Small intestine (tissue), 7 donors: ENCODE measurements around the gene TNRC6B. TPM values are rescaled to one million over a fixed set of nuclear protein-coding genes. Genes with fewer than 3 reads are reported as not detected.
A peak's percentile ranks its signal among the peaks of the same experiment; 100 is the strongest.

Experiments
- DNase-seq, 2 donors: peaks; one replicate each; pipeline versions ENCODE4 v3.0.0 to v3.0.0-alpha.2; 2013
- FAIRE-seq: peaks from 2 replicates; lab custom pipeline; 2012; peaks lifted over from hg19 to GRCh38; lab: Jason Lieb, UNC
- H3K27ac ChIP-seq, 3 donors: one replicate each; pipeline ENCODE4 v1.5.1; 2013; ENCODE audit warnings: low read length in 2 of 3, mild to moderate bottlenecking in 2 of 3, control low read depth in 1 of 3, inconsistent platforms in 1 of 3, low read depth in 1 of 3, moderate library complexity in 1 of 3
- H3K27me3 ChIP-seq, 3 donors: one replicate each; pipeline ENCODE4 v1.6.1; 2013; ENCODE audit warnings: low read length in 3 of 3, inconsistent platforms in 1 of 3; ENCODE audit not compliant: control insufficient read depth in 3 of 3, insufficient read depth in 3 of 3
- H3K36me3 ChIP-seq, 3 donors: one replicate each; pipeline ENCODE4 v1.6.1; 2013; ENCODE audit warnings: low read length in 3 of 3, inconsistent platforms in 1 of 3, low read depth in 1 of 3, mild to moderate bottlenecking in 1 of 3, moderate library complexity in 1 of 3; ENCODE audit not compliant: control insufficient read depth in 3 of 3, insufficient read depth in 2 of 3
- H3K4me1 ChIP-seq, 3 donors: one replicate each; pipeline ENCODE4 v1.6.1; 2013; ENCODE audit warnings: low read length in 2 of 3, inconsistent platforms in 1 of 3, low read depth in 1 of 3, mild to moderate bottlenecking in 1 of 3, moderate library complexity in 1 of 3; ENCODE audit not compliant: control insufficient read depth in 3 of 3, insufficient read depth in 2 of 3
- H3K4me3 ChIP-seq, 3 donors: one replicate each; pipeline ENCODE4 v1.5.1; 2013; ENCODE audit warnings: low read length in 3 of 3, control low read depth in 1 of 3, inconsistent platforms in 1 of 3, low read depth in 1 of 3, mild to moderate bottlenecking in 1 of 3, moderate library complexity in 1 of 3
- H3K9me3 ChIP-seq, 2 donors: one replicate each; pipeline ENCODE4 v1.6.1; 2013; ENCODE audit warnings: low read depth in 1 of 2, low read length in 1 of 2; ENCODE audit not compliant: control insufficient read depth in 2 of 2, insufficient read depth in 1 of 2
- WGBS, 3 donors: extraction: QIAGEN DNeasy Blood & Tissue Kit; methylation state at CpG; one replicate each; pipeline ENCODE4 v1.1.7; 2013; 5-methylcytosine and 5-hydroxymethylcytosine counted together
- polyA plus RNA-seq, 4 donors: library from polyadenylated mRNA; stranded (reverse) in 3 of 4; unstranded in 1 of 4; fragments of 200-250 nt in 3 of 4; fragments of 120-200 nt in 1 of 4; gene quantifications; one replicate each; pipeline versions ENCODE4 v1.2.1 to v1.2.3, GENCODE V29; 2013
- donor health status: healthy with polysubstance abuse.
- donor health status: control.
- donor health status: control.
- donor health status: Bipolar disorder and iron deficiency.
- donor health status: healthy.

TNRC6B gene
- polyA plus RNA-seq, 4 donors = 2.2 to 9.6 (median 5.9) TPM

GRCh38 chr22:40385036-40385782 is 207.5 kb downstream of the TNRC6B start:
- WGBS, 3 donors = 11 to 41% (median 14%) methylated on average over 10 of the region's 10 CpGs
- no peak for FAIRE-seq
- Histone ChIP-seq H3K4me1 (peaks cover 4 to 6% (median 4%) of the 10 kb centered on the region in 3 donors), H3K4me3 (peak overlapping the region in 1 of 3 donors; percentile 33), H3K27me3 (no peaks in the 10 kb centered on the region), H3K9me3 (no peaks in the 10 kb centered on the region), H3K36me3 (peaks cover 0 to 3% (median 2%) of the 10 kb centered on the region in 3 donors), H3K27ac (peak overlapping the region; percentile 1 to 88 (median 70))
- peak; percentile 50 to 68 for DNase-seq

Other genes starting within 250 kb of the TNRC6B start
- under 1 TPM in 3 of 4 donors, not detected in 1; 0.04 to 0.54 (median 0.15) TPM for gene TMA7B, start 217.5 kb upstream of the TNRC6B start, polyA plus RNA-seq
- gene FAM83F, start 183.0 kb upstream of the TNRC6B start, polyA plus RNA-seq = 10 to 100 TPM in 3 of 4 donors, 1 to 10 TPM in 1; 8.5 to 19.9 (median 14.0) TPM
- 10 to 100 TPM; 23.9 to 78.2 (median 45.2) TPM for gene ADSL, start 168.6 kb downstream of the TNRC6B start, polyA plus RNA-seq
- gene SGSM3, start 192.7 kb downstream of the TNRC6B start, polyA plus RNA-seq = 10 to 100 TPM; 64.1 to 90.8 (median 81.1) TPM